Fibroblast of skin of back (primary cell): ENCODE results near the gene TEX51.

Experiments
- DNase-seq: peaks from one replicate; pipeline ENCODE4 v3.0.0-alpha.2; 2013

The TEX51 gene

GRCh38 chr2:126893606-126894005 lies 5.1 kb upstream of the TEX51 start:
- no peak for DNase-seq

DNA sequence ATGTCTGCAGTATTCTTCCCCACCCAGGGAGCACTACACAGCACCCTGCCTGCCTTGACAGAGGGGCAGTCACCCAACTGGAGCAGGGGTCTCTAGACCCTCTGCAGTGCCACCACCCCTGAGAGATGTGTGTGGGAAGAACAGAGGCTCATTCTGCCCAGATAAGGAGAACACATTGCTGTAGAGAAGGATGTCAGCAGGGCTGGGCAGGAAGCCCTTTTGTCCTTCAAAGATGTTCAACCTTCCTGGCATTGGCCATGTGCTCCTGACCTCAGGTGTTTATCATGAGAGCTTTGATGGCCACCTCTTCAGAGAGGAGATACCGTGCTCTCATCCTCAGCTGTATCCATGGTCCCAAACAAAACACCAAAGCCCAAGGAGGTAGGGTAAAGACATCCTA lies 4.6 kb upstream of the TEX51 start:
- no peak for DNase-seq

DNA sequence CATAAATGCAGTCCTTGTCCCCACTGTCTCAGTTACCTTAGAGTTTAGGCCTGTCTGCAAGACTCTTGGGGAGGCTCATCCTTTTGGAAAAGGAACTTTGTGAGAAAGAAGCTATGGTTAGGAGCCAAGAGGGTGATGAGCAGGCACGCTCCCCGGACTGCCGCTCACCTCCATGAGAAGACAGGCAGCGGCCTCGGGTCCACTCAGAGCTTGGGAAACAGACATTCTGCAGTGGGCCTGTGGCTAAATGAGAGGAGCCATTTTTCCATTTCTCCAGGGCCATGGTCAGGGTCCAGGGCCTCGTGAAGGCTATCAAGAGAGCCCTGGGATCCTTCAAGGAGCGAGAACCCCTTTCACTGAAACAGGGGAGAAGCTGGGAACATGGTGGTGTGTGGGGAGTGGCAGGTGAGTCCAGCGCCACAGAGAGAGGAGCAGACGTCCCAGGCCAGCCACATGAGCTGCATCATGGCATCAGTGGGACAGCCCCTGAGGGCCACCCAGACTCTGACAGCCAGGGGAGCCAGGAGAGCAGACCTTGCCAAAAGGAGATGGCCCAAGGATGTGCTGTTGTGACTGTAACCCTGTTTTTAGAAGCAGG lies 4.0 kb upstream of the TEX51 start:
- DNase-seq = no peak

GRCh38 chr2:126895336-126895735 lies 3.4 kb upstream of the TEX51 start:
- DNase-seq = no peak

DNA sequence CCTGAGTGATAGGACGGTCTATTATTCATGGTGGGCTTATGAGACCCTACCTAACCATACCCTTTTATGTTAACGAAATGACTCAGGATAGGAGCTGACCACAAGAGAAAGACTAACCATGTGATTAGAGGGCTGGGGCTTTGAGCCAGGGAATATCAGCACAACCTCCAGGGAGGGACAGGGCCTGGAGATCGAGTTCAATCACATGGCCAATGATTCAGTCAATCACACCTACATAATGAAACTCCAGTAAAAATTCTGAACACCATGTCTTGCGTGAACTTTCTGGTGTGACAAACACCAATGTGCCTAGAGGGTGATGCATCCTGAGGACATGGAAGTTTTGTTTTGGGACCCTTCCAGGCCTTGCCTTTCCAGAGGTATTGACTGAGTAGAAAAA lies 2.2 kb upstream of the TEX51 start:
- DNase-seq = no peak

DNA sequence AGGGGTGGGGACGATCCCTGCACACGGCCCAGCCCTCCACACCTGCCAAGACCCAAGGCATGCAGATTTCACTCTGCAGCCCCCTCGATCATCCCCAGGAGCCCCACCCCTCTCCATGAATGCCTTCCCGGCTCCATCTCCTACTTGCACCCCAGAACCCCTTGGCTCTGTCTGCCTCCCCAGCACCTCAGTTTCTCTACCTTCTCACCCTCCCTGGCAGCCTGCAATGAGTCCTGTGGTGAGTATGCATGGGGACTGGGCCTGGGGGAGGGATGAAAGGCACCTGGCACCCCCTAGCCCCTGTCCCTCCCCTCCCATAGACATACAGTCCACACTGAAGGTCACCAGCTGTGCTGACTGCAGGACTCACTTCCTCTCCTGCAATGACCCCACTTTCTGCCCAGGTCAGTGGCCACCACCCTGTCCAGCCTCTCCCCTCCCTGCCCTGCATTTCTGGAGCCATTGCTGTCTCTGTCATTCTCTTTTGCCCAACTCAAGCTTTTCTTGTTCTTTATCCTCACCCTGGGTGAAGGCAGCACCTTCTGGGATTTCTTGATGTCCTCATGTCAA lies 1.0 kb downstream of the TEX51 start:
- no peak for DNase-seq

DNA sequence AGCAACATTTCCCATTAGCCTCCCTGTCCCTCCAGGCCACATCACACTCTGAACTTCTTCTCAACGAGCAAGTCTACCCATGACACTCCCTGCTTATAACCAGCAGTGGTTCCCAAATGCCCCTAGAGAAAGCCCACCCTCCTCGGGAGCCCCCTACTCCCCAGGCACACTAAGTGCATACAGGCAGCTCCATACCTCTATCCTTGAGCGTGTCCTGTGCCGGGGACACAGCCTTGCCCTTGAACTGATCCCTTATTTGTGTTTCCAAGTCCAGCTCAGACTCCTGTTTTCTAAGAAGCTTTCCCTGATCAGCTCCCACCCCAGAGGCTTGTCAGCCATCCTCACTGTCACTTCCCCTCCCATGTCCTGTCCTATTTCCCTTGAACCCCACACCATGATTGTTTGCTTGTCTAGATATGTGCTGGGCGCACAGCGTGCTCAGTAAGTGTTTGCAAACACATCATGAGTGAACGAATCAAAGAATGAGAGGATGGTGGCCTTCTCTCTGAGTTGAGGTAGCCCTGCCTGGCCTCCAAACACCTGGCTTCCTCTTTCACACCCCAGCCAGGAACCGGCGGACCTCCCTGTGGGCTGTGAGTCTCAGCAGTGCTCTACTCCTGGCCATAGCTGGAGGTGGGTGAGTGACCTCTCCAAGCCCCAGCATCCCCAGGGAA lies 2.1 kb downstream of the TEX51 start:
- DNase-seq = no peak

- DNase-seq = no peak
Measured at GRCh38 chr2:126901459-126901858, 2.8 kb downstream of the TEX51 start.

DNA sequence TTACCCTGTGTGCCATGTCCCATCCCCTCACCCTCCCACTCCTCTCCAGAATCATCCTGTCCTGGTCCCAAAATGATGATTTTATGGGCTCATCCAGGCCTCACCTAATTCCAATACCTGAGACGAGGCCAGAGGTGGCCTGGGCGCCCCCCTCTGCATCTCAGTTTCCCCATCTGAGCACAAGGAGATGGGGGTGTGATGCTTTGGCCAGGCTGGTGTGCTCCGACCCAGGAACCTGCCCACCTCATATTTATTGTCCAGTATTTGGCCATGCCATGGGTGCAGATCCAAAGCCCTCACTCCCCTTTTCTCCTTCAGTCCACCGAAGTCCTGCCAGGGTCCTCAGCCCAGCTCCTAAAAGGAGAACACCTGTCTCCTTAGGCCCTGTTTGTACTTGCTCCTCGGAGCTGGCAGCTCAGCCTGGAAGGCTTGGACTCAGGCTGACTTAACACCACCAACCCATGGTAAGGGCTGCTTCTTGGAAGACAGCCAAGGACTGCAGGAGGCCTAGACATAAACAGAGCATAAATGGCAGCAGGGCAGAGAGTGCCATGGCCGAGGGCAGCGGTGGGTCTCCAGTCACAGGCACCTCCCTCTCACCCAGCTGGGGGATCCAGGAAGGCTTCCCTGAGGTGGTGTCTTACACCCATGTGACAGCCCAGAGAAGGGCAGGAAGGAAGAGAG lies 3.6 kb downstream of the TEX51 start:
- no peak for DNase-seq

GRCh38 chr2:126902859-126903258 lies 4.2 kb downstream of the TEX51 start:
- no peak for DNase-seq

- no peak for DNase-seq
Measured at GRCh38 chr2:126905991-126906390, 7.3 kb downstream of the TEX51 start.

DNA sequence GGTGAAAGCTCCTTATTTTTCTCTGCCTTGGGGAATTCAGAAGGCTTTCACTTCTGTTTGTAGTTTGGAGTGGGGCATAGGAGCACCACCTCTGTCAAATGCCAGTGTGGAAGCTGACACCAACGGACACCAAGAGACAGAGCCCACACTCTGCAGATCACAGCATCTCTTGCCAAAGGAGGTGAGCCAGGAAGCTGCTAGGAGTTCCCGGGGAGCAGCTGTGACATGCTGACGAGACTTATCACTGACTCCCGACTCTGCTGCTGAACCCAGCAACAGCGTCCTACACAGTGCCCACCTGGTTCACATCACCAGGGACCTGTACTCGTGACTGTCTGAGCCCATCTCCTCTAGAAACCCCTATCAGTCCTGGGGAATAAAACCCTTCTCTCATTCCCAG lies 8.1 kb downstream of the TEX51 start:
- no peak for DNase-seq

GRCh38 chr2:126907671-126908070 lies 9.0 kb downstream of the TEX51 start:
- DNase-seq = no peak

DNA sequence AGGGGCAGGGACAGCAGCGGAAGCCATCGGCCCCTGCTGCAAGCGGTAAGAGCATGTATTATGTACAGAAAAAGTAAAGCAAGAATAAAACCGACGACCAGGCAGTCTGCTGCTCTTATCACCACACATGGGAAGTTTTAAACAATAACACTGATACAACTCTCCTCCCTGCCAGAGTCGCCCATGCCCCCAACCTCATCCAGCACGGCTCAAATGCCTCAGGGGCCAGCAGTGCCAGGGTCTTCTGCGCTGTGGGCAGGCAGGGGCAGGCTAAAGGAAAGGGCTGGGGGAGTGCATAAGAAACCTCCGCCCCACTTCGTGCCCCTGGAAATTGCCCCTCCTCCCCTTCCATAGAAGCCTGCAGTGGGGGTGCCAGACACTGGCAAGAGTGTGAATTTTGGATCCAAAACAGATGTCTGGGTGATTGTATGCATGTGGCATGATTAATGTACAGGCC lies 10.1 kb downstream of the TEX51 start:
- DNase-seq = no peak

GRCh38 chr2:126909366-126909765 lies 10.7 kb downstream of the TEX51 start:
- no peak for DNase-seq

GRCh38 chr2:126909781-126910180 lies 11.1 kb downstream of the TEX51 start:
- DNase-seq = no peak

DNA sequence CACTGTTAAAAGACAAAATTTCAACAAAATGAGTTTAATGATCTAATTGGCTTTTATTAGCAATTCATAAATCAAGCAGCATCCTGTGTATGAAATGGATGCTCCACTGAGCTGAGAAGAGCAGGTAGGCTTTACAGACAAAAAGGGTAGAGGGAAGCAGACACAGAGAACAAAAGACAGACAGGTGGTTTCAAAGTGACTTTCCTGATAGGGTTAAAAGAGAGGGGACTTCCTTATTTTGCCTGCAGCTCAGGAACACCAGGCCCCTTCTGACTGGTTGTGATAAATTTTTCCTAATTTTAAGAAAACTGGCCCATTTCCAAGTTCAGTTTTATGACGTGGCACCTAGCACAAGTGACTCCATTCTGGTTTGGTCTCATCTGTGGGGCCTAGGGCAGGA lies 11.9 kb downstream of the TEX51 start:
- no peak for DNase-seq

- DNase-seq = no peak
Measured at GRCh38 chr2:126911111-126911796, 12.6 kb downstream of the TEX51 start.

GRCh38 chr2:126912201-126912600 lies 13.5 kb downstream of the TEX51 start:
- DNase-seq = no peak

GRCh38 chr2:126913329-126913728 lies 14.6 kb downstream of the TEX51 start:
- no peak for DNase-seq

GRCh38 chr2:126913881-126914615 lies 15.4 kb downstream of the TEX51 start:
- DNase-seq = no peak

DNA sequence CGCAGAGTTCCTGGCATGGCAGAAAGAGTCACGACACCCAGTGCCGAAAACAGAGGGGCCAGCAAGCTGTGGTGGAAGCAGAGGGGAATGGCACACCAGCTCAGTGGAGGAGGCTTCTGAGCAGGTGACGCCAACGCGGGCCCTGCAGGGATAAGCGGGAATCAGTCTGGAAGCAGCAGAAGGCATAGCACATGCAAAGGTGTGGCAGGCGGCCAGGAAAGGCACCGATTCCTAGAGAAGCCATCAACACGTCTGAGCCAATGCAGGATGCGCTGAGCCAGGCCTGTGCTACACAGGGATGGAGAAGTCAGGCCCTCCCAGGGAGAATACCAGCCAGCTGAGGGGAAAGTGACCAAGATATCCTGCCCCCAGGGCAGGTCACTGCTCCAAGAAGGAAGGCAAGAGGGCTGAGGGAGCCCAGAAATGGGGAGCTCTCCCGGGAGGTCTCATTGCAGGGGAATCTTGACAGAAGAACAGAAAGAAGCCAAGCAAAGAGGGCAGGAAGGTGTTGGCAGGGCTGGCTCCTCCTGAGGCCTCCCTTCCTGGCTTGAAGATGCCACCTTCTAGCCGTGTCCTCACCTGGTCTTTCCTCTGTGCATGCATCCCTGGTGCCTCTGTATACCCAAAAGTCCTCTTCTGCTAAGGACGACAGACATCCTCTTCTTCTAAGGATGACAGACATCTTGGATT lies 16.3 kb downstream of the TEX51 start:
- no peak for DNase-seq
